Daoy (cell line): ENCODE data around the gene HES2. TPM values are rescaled to one million over a fixed set of nuclear protein-coding genes. Genes with fewer than 3 reads are reported as not detected.
"Not testable (repeated sequence)": the region's sequence is repeated elsewhere in the genome, so short reads cannot be mapped to it uniquely, and the experiment has no call there.

ENCODE experiments used
- DNase-seq: peaks from one replicate; pipeline ENCODE4 v3.0.0-alpha.2; 2015; ENCODE audit warnings: low read depth
- total RNA-seq: library from RNA; depleted of rRNA; stranded (reverse); fragments of >200 nt; shearing (Covaris generic); gene quantifications from 2 replicates; pipeline ENCODE4 v1.2.3, GENCODE V29; 2014; rRNA removed

The HES2 gene
- total RNA-seq, 1 experiment from 2014 or later: not detected

- DNase-seq: peak; percentile 34
Measured at GRCh38 chr1:6391951-6392808, 27.5 kb downstream of the HES2 start.

GRCh38 chr1:6389971-6390370 lies 29.7 kb downstream of the HES2 start:
- DNase-seq: peak; percentile 33

GRCh38 chr1:6386371-6386949 lies 33.3 kb downstream of the HES2 start:
- DNase-seq: peak; percentile 80

- peak; percentile 76 for DNase-seq
Measured at GRCh38 chr1:6385488-6386191, 34.1 kb downstream of the HES2 start.

- no peak for DNase-seq
Measured at GRCh38 chr1:6384962-6385361, 34.8 kb downstream of the HES2 start.

GRCh38 chr1:6384135-6384534 lies 35.6 kb downstream of the HES2 start:
- no peak for DNase-seq

GRCh38 chr1:6380037-6380436 lies 39.7 kb downstream of the HES2 start:
- DNase-seq: no peak

GRCh38 chr1:6378096-6378746 lies 41.5 kb downstream of the HES2 start:
- no peak for DNase-seq

- DNase-seq: no peak
Measured at GRCh38 chr1:6373961-6374720, 45.6 kb downstream of the HES2 start.

- DNase-seq: not testable (repeated sequence)
Measured at GRCh38 chr1:6372236-6372635, 47.5 kb downstream of the HES2 start.

GRCh38 chr1:6370006-6370405 lies 49.7 kb downstream of the HES2 start:
- no peak for DNase-seq

- DNase-seq: no peak
Measured at GRCh38 chr1:6367381-6368012, 52.2 kb downstream of the HES2 start.

GRCh38 chr1:6365047-6365446 lies 54.7 kb downstream of the HES2 start:
- no peak for DNase-seq

GRCh38 chr1:6363085-6363884 lies 56.4 kb downstream of the HES2 start:
- DNase-seq: peak; percentile 78

Other genes with a start within 250 kb of the HES2 start
- 0.27 and 0.29 TPM in 2 replicates for gene CHD5, start 239.6 kb downstream of the HES2 start, total RNA-seq
- 158 and 240 TPM in 2 replicates for gene RPL22, start 220.3 kb downstream of the HES2 start, total RNA-seq
- 6.2 and 11.7 TPM in 2 replicates for gene RNF207, start 213.8 kb downstream of the HES2 start, total RNA-seq
- 88.7 and 106 TPM in 2 replicates for gene ICMT, start 184.0 kb downstream of the HES2 start, total RNA-seq
- gene HES3, start 175.7 kb downstream of the HES2 start, total RNA-seq: not detected in 2 replicates
- 3.0 and 6.3 TPM in 2 replicates for gene GPR153, start 158.8 kb downstream of the HES2 start, total RNA-seq
- gene ACOT7, start 26.2 kb downstream of the HES2 start, total RNA-seq: 41.9 and 45.1 TPM in 2 replicates
- gene ESPN, start 4.9 kb upstream of the HES2 start, total RNA-seq: not detected in 2 replicates
- gene TNFRSF25, start 46.3 kb upstream of the HES2 start, total RNA-seq: 2.0 and 3.5 TPM in 2 replicates
- gene PLEKHG5, start 71.7 kb upstream of the HES2 start, total RNA-seq: 8.1 and 8.4 TPM in 2 replicates
- gene NOL9, start 134.6 kb upstream of the HES2 start, total RNA-seq: 29.9 and 42.1 TPM in 2 replicates
- not detected in 2 replicates for gene TAS1R1, start 135.4 kb upstream of the HES2 start, total RNA-seq
- gene ZBTB48, start 160.1 kb upstream of the HES2 start, total RNA-seq: 18.9 and 19.7 TPM in 2 replicates
- gene KLHL21, start 182.9 kb upstream of the HES2 start, total RNA-seq: 48.2 and 48.7 TPM in 2 replicates
- 13.6 and 17.0 TPM in 2 replicates for gene PHF13, start 193.8 kb upstream of the HES2 start, total RNA-seq
- gene THAP3, start 204.9 kb upstream of the HES2 start, total RNA-seq: 14.9 and 27.2 TPM in 2 replicates